ENCODE measurements around the gene BIN1.

Gene BIN1

DNA sequence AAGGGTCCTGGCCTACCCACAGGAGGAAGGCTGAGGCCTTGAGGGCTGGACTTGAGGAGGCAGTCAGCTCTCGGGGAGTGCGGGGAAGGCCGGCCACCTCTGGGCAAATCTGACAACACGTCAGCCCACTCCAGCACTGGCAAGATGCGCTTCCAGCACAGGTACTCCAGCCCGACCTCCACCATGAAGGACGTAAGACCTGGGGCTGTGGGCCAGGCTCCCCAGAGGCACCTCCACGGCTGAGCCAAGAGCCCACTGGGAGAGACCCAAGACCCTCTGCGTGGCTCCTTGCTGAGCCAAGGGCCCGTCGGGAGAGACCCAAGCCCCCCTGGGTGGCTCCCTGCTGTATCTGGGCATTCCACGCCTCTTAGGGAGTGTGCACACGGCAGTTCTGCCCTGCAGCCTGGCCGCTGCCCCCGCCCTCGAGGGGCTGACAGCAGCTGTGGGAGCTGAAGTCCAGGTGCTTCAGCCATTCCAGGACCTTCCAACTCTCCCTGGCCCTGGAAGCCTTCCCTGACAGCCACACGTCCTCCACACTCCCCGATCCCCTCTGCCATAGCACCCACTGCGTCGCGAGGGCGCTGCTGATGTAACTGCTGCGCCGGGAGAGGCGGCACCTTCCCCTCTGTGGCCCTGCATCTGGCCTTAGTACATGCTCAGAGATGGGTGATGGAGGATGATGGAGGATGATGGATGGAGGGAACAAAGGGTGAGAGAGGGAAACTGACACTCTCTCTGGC is 50.2 kb downstream of the BIN1 start:
- H3K27me3 ChIP-seq (replicated peaks in 2 of 5; ENCODE audit: control insufficient read depth in 4 of 5, insufficient read depth in 5 of 5, low read length in 4 of 5) = no peaks in the 10 kb centered on the region
- H3K27ac ChIP-seq (ENCODE audit: insufficient read depth in 1 of 2, low read depth in 1 of 2, low read length in 2 of 2, poor library complexity in 1 of 2, severe bottlenecking in 2 of 2) = no peak overlapping the region
- peaks cover 0 to 61% (median 36%) of the 10 kb centered on the region in 4 experiments for H3K36me3 ChIP-seq (ENCODE audit: control insufficient read depth in 4 of 4, insufficient read depth in 4 of 4, low read length in 3 of 4)
- no peak overlapping the region for H3K4me3 ChIP-seq (ENCODE audit: control insufficient read depth in 1 of 7, extremely low read depth in 1 of 7, insufficient read depth in 4 of 7, low read depth in 2 of 7, low read length in 6 of 7)
- DNase-seq = no peak
- CTCF ChIA-PET = no interaction called here
- no peaks in the 10 kb centered on the region for H3K9me3 ChIP-seq (ENCODE audit: control extremely low read depth in 1 of 5, control insufficient read depth in 4 of 5, insufficient read depth in 2 of 5, low read depth in 1 of 5, low read length in 4 of 5)
- H3K4me1 ChIP-seq (ENCODE audit: control extremely low read depth in 1 of 4, control insufficient read depth in 4 of 4, insufficient read depth in 4 of 4, low read length in 3 of 4) = peaks cover 0 to 17% (median 11%) of the 10 kb centered on the region in 4 experiments
- POLR2A ChIA-PET = interaction anchor here (0.6 kb wide), 1 partner anchor 19 kb away, joined by 4 read pairs; no protein-coding TSS in a partner anchor
- 97% methylated on average over 24 of the region's 25 CpGs for WGBS (ENCODE audit: insufficient coverage)

DNA sequence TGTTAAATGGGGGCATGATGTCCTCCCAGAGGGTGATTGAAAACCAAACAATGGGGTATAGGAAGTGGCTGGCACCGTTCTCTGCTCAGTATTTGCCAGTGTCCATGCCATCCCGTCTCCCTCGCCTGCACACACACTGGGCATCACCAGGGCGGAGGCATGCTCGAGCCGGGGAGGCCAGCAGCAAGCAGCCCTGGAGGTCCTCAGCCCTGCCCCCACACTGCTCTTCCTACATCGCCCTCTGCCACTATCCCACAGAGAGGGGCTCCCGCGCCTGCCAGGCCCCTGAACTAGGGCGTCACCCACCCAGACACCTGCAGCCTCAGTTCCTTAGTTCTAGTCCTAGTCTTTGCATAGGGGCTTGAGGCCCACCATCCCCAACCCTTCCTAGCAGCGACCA is 50.9 kb downstream of the BIN1 start:
- H3K36me3 ChIP-seq (ENCODE audit: control insufficient read depth in 4 of 4, insufficient read depth in 4 of 4, low read length in 3 of 4) = peaks cover 0 to 61% (median 35%) of the 10 kb centered on the region in 4 experiments
- H3K27me3 ChIP-seq (replicated peaks in 2 of 5; ENCODE audit: control insufficient read depth in 4 of 5, insufficient read depth in 5 of 5, low read length in 4 of 5) = no peaks in the 10 kb centered on the region

DNA sequence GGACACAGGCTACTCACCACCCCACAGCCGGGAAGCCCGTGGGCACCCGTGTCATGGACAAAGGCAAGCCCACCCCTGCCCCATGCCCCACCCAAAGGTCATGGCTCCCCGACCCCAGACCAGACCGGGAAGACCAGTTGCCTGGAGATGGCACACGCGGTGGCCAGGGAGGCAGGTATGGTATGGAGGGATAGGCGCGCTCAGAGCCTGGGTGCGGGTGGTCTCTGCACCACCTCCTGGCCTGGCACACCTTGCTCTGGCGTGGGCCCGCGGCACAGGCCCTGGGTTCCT is 51.2 kb downstream of the BIN1 start:
- Histone ChIP-seq H3K36me3 (ENCODE audit: control insufficient read depth in 4 of 4, insufficient read depth in 4 of 4, low read length in 3 of 4) (peaks cover 0 to 61% (median 34%) of the 10 kb centered on the region in 4 experiments), H3K4me3 (ENCODE audit: control insufficient read depth in 1 of 7, extremely low read depth in 1 of 7, insufficient read depth in 4 of 7, low read depth in 2 of 7, low read length in 6 of 7) (no peak overlapping the region), H3K27ac (ENCODE audit: insufficient read depth in 1 of 2, low read depth in 1 of 2, low read length in 2 of 2, poor library complexity in 1 of 2, severe bottlenecking in 2 of 2) (no peak overlapping the region), H3K9me3 (ENCODE audit: control extremely low read depth in 1 of 5, control insufficient read depth in 4 of 5, insufficient read depth in 2 of 5, low read depth in 1 of 5, low read length in 4 of 5) (no peaks in the 10 kb centered on the region), H3K27me3 (replicated peaks in 2 of 5; ENCODE audit: control insufficient read depth in 4 of 5, insufficient read depth in 5 of 5, low read length in 4 of 5) (no peaks in the 10 kb centered on the region), H3K4me1 (ENCODE audit: control extremely low read depth in 1 of 4, control insufficient read depth in 4 of 4, insufficient read depth in 4 of 4, low read length in 3 of 4) (peaks cover 0 to 9% (median 3%) of the 10 kb centered on the region in 4 experiments)
- no peak for DNase-seq
- CTCF ChIA-PET = no interaction called here
- WGBS (ENCODE audit: insufficient coverage) = 100% methylated on average over 6 of the region's 13 CpGs
- POLR2A ChIA-PET = interaction anchor here (0.6 kb wide), 1 partner anchor 20 kb away, joined by 4 read pairs; no protein-coding TSS in a partner anchor

More for the DNA sequence above, 50.9 kb downstream of the BIN1 start:
- ChIA-PET CTCF (no interaction called here), POLR2A (interaction anchor here (0.6 kb wide), 1 partner anchor 20 kb away, joined by 4 read pairs; no protein-coding TSS in a partner anchor)
- no peak overlapping the region for H3K27ac ChIP-seq (ENCODE audit: insufficient read depth in 1 of 2, low read depth in 1 of 2, low read length in 2 of 2, poor library complexity in 1 of 2, severe bottlenecking in 2 of 2)
- H3K4me3 ChIP-seq (ENCODE audit: control insufficient read depth in 1 of 7, extremely low read depth in 1 of 7, insufficient read depth in 4 of 7, low read depth in 2 of 7, low read length in 6 of 7) = no peak overlapping the region
- no peaks in the 10 kb centered on the region for H3K9me3 ChIP-seq (ENCODE audit: control extremely low read depth in 1 of 5, control insufficient read depth in 4 of 5, insufficient read depth in 2 of 5, low read depth in 1 of 5, low read length in 4 of 5)
- peaks cover 0 to 10% (median 4%) of the 10 kb centered on the region in 4 experiments for H3K4me1 ChIP-seq (ENCODE audit: control extremely low read depth in 1 of 4, control insufficient read depth in 4 of 4, insufficient read depth in 4 of 4, low read length in 3 of 4)
- WGBS (ENCODE audit: insufficient coverage) = 92% methylated on average over 11 of the region's 11 CpGs
- DNase-seq = no peak

DNA sequence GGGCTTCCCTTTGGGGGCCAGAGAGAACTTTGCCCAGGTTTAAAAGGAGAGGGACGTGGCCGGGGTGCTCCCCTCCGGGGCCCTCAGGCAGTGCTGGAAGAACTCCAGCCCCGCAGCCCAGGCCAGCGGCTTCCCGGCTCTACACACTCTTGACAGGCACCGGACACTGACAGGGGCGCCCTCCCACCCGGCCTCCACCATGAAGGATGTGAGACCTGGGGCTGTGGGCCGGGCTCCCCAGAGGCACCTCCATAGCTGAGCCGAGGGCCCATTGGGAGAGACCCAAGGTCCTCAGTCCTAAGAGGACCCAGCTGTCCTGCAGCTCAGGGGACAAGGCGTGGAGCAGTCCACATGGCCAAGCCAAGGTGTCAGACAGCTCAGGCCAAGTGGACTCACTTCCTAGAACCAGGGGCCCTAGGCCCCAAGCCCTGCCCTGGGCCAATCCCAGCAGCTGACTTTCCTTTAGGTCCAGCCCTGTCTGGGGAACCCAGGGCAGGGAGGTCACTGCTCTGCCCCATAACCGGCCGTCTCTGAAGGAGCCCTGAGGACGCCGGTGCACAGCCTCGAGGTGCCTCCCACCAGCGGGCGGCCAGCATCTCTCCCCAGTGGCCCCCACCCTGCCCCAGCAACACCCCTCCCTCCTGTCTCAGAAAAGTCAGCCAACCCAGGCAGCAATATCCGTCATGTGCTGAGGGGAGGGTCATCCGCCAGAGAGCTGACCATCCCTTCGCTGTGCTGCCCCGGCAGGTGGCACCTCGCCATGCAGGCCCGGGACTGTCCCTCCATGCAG is 51.8 kb downstream of the BIN1 start:
- ChIA-PET POLR2A (no interaction called here), CTCF (no interaction called here)
- Histone ChIP-seq H3K4me3 (ENCODE audit: control insufficient read depth in 1 of 7, extremely low read depth in 1 of 7, insufficient read depth in 4 of 7, low read depth in 2 of 7, low read length in 6 of 7) (no peak overlapping the region), H3K36me3 (ENCODE audit: control insufficient read depth in 4 of 4, insufficient read depth in 4 of 4, low read length in 3 of 4) (peaks cover 0 to 61% (median 35%) of the 10 kb centered on the region in 4 experiments), H3K27me3 (replicated peaks in 2 of 5; ENCODE audit: control insufficient read depth in 4 of 5, insufficient read depth in 5 of 5, low read length in 4 of 5) (no peaks in the 10 kb centered on the region), H3K27ac (ENCODE audit: insufficient read depth in 1 of 2, low read depth in 1 of 2, low read length in 2 of 2, poor library complexity in 1 of 2, severe bottlenecking in 2 of 2) (no peak overlapping the region), H3K9me3 (ENCODE audit: control extremely low read depth in 1 of 5, control insufficient read depth in 4 of 5, insufficient read depth in 2 of 5, low read depth in 1 of 5, low read length in 4 of 5) (no peaks in the 10 kb centered on the region), H3K4me1 (ENCODE audit: control extremely low read depth in 1 of 4, control insufficient read depth in 4 of 4, insufficient read depth in 4 of 4, low read length in 3 of 4) (peaks cover 0 to 9% (median 4%) of the 10 kb centered on the region in 4 experiments)
- 95% methylated on average over 24 of the region's 25 CpGs for WGBS (ENCODE audit: insufficient coverage)
- no peak for DNase-seq

DNA sequence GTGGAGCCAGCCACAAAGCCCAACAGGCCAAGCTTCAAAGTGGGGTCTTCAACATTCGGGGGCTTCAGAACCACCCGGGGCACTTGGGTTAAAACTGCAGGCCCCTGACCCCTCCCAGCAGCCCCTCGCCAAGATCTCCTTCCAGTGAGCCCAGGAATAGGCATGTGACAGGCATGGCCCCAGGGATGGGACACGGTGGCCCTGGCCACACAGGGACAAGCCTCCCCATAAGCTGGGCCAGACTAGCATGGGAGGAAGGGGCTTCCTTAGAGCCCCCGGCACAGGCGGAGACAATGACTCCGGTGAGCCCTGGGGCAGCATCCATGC is 52.4 kb downstream of the BIN1 start:
- WGBS (ENCODE audit: insufficient coverage) = 96% methylated on average over 7 of the region's 7 CpGs
- Histone ChIP-seq H3K36me3 (ENCODE audit: control insufficient read depth in 4 of 4, insufficient read depth in 4 of 4, low read length in 3 of 4) (peaks cover 0 to 57% (median 33%) of the 10 kb centered on the region in 4 experiments), H3K27me3 (replicated peaks in 2 of 5; ENCODE audit: control insufficient read depth in 4 of 5, insufficient read depth in 5 of 5, low read length in 4 of 5) (no peaks in the 10 kb centered on the region), H3K4me1 (ENCODE audit: control extremely low read depth in 1 of 4, control insufficient read depth in 4 of 4, insufficient read depth in 4 of 4, low read length in 3 of 4) (peaks cover 0 to 6% (median 5%) of the 10 kb centered on the region in 4 experiments), H3K27ac (ENCODE audit: insufficient read depth in 1 of 2, low read depth in 1 of 2, low read length in 2 of 2, poor library complexity in 1 of 2, severe bottlenecking in 2 of 2) (no peak overlapping the region), H3K9me3 (ENCODE audit: control extremely low read depth in 1 of 5, control insufficient read depth in 4 of 5, insufficient read depth in 2 of 5, low read depth in 1 of 5, low read length in 4 of 5) (no peaks in the 10 kb centered on the region), H3K4me3 (ENCODE audit: control insufficient read depth in 1 of 7, extremely low read depth in 1 of 7, insufficient read depth in 4 of 7, low read depth in 2 of 7, low read length in 6 of 7) (no peak overlapping the region)
- POLR2A ChIA-PET = no interaction called here
- DNase-seq = no peak
- CTCF ChIA-PET = no interaction called here

DNA sequence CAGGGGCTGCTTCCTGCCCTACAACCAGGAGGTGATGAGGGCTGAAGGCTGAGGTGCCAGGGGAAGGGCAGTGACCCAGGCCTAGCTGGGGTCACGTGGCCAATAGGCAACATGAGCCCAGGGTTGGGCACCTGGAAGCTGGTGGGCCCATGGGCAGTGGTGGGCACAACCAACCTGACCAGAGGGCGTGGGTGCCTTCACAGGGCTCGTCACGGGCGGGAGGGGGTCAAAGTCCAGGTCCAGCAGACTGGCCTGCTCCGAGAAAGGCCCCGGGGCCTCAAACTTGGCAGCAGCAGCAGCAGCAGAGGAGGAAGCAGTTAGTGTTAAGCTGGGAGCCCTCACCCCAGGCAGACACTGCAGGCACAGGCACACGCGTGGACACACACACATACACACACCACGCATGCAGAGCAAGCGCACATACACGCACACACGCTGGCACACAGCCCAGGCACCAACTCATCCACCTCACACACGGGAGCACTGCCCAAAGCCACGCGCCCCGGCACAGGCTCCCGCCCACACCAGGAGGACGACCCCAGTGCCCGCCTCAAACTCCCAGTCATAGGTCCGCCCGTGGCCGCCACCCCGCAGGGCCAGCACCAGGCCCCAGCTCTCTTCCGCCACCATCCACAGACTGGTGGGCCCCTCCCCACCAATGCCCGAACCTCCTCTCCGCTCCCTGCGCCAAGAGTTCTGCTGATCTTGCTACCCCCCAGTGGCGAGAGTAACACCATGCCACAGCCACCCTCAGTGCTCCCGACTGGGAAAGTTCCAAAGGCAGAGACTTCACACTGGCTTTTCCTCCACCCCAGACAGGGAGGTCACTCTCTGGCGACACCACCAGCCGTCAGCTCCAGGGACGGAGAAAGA is 53.0 kb downstream of the BIN1 start:
- peaks cover 0 to 58% (median 34%) of the 10 kb centered on the region in 4 experiments for H3K36me3 ChIP-seq (ENCODE audit: control insufficient read depth in 4 of 4, insufficient read depth in 4 of 4, low read length in 3 of 4)
- H3K27me3 ChIP-seq (replicated peaks in 2 of 5; ENCODE audit: control insufficient read depth in 4 of 5, insufficient read depth in 5 of 5, low read length in 4 of 5) = no peaks in the 10 kb centered on the region
- H3K9me3 ChIP-seq (ENCODE audit: control extremely low read depth in 1 of 5, control insufficient read depth in 4 of 5, insufficient read depth in 2 of 5, low read depth in 1 of 5, low read length in 4 of 5) = no peaks in the 10 kb centered on the region
- CTCF ChIA-PET = interaction anchor here (0.6 kb wide), 1 partner anchor 119 kb away, joined by 3 read pairs; no protein-coding TSS in a partner anchor
- POLR2A ChIA-PET = no interaction called here
- peaks cover 0 to 6% (median 5%) of the 10 kb centered on the region in 4 experiments for H3K4me1 ChIP-seq (ENCODE audit: control extremely low read depth in 1 of 4, control insufficient read depth in 4 of 4, insufficient read depth in 4 of 4, low read length in 3 of 4)
- DNase-seq = peak in 1 of 3 donors; percentile 31
- WGBS (ENCODE audit: insufficient coverage) = 94% methylated on average over 30 of the region's 33 CpGs
- H3K27ac ChIP-seq (ENCODE audit: insufficient read depth in 1 of 2, low read depth in 1 of 2, low read length in 2 of 2, poor library complexity in 1 of 2, severe bottlenecking in 2 of 2) = no peak overlapping the region
- H3K4me3 ChIP-seq (ENCODE audit: control insufficient read depth in 1 of 7, extremely low read depth in 1 of 7, insufficient read depth in 4 of 7, low read depth in 2 of 7, low read length in 6 of 7) = no peak overlapping the region

Measured in common myeloid progenitor, CD34-positive (primary cell).